Measurements from ENCODE around the gene NECTIN1.

The NECTIN1 gene

GRCh38 chr11:119730789-119731386, 1.9 kb upstream of the NECTIN1 start:
- Histone ChIP-seq H4K8ac (ENCODE audit: low read depth, low read length) (no peak overlapping the region), H2AK5ac (ENCODE audit: low read length) (no peak overlapping the region), H3K9ac (ENCODE audit: low read length) (no peak overlapping the region), H3K4me1 (ENCODE audit: control insufficient read depth in 1 of 2, insufficient read depth in 2 of 2, low read length in 2 of 2) (peaks cover 13 to 23% of the 10 kb centered on the region in 2 experiments), H3K4me3 (ENCODE audit: low read depth, low read length) (no peak overlapping the region), H4K12ac (ENCODE audit: low read depth, low read length) (no peak overlapping the region), H3K14ac (ENCODE audit: low read length) (no peak overlapping the region), H3K9me3 (ENCODE audit: insufficient read depth, low read depth, low read length) (no peaks in the 10 kb centered on the region), H2AFZ (ENCODE audit: insufficient read depth, low read length, poor library complexity) (no peak overlapping the region), H2BK12ac (ENCODE audit: low read length) (no peak overlapping the region), H3K4me2 (ENCODE audit: low read length) (no peak overlapping the region), H3K79me1 (ENCODE audit: low read length) (peaks cover 8% of the 10 kb centered on the region), H3K18ac (ENCODE audit: low read length) (no peak overlapping the region), H2BK120ac (ENCODE audit: insufficient read depth, low read length, poor library complexity) (no peak overlapping the region), H3K36me3 (ENCODE audit: control insufficient read depth in 1 of 2, insufficient read depth in 2 of 2, low read length in 2 of 2) (no peaks in the 10 kb centered on the region), H3K23ac (ENCODE audit: low read length) (no peak overlapping the region), H3K27me3 (ENCODE audit: insufficient read depth, low read length) (no peaks in the 10 kb centered on the region), H2BK5ac (ENCODE audit: low read depth, low read length, poor library complexity) (no peak overlapping the region), H3K4ac (ENCODE audit: low read depth, low read length) (no peak overlapping the region), H4K91ac (ENCODE audit: low read depth, low read length) (no peak overlapping the region), H3K79me2 (ENCODE audit: control insufficient read depth, insufficient read depth, low read length, poor library complexity) (peaks cover 11% of the 10 kb centered on the region), H3K27ac (ENCODE audit: low read depth, low read length) (no peak overlapping the region)
- DNase-seq: no peak
- no CpG with 5 or more reads among the region's 6 CpGs for WGBS (ENCODE audit: extremely low coverage, insufficient coverage, insufficient read length)

- Histone ChIP-seq H3K18ac (ENCODE audit: low read length) (no peak overlapping the region), H4K8ac (ENCODE audit: low read depth, low read length) (no peak overlapping the region), H4K91ac (ENCODE audit: low read depth, low read length) (no peak overlapping the region), H3K27me3 (ENCODE audit: insufficient read depth, low read length) (no peaks in the 10 kb centered on the region), H3K79me1 (ENCODE audit: low read length) (peaks cover 8% of the 10 kb centered on the region), H3K4me3 (ENCODE audit: low read depth, low read length) (no peak overlapping the region), H2AK5ac (ENCODE audit: low read length) (no peak overlapping the region), H2BK5ac (ENCODE audit: low read depth, low read length, poor library complexity) (no peak overlapping the region), H3K36me3 (ENCODE audit: control insufficient read depth in 1 of 2, insufficient read depth in 2 of 2, low read length in 2 of 2) (no peaks in the 10 kb centered on the region), H3K4me1 (ENCODE audit: control insufficient read depth in 1 of 2, insufficient read depth in 2 of 2, low read length in 2 of 2) (peaks cover 13 to 23% of the 10 kb centered on the region in 2 experiments), H2BK120ac (ENCODE audit: insufficient read depth, low read length, poor library complexity) (no peak overlapping the region), H4K12ac (ENCODE audit: low read depth, low read length) (no peak overlapping the region), H3K23ac (ENCODE audit: low read length) (no peak overlapping the region), H2BK12ac (ENCODE audit: low read length) (no peak overlapping the region), H3K9ac (ENCODE audit: low read length) (no peak overlapping the region), H2AFZ (ENCODE audit: insufficient read depth, low read length, poor library complexity) (peak overlapping the region; percentile 4), H3K14ac (ENCODE audit: low read length) (no peak overlapping the region), H3K4ac (ENCODE audit: low read depth, low read length) (no peak overlapping the region), H3K9me3 (ENCODE audit: insufficient read depth, low read depth, low read length) (no peaks in the 10 kb centered on the region), H3K4me2 (ENCODE audit: low read length) (peak overlapping the region; percentile 100), H3K27ac (ENCODE audit: low read depth, low read length) (no peak overlapping the region), H3K79me2 (ENCODE audit: control insufficient read depth, insufficient read depth, low read length, poor library complexity) (peaks cover 11% of the 10 kb centered on the region)
- peak in 1 of 2 donors; percentile 19 for DNase-seq
- WGBS (ENCODE audit: extremely low coverage, insufficient coverage, insufficient read length): no CpG with 5 or more reads among the region's 21 CpGs
These were observed 1.1 kb upstream of the NECTIN1 start for GRCh38 chr11:119729951-119730613.

GRCh38 chr11:119729581-119729927, 554 bp upstream of the NECTIN1 start:
- Histone ChIP-seq H2BK12ac (ENCODE audit: low read length) (no peak overlapping the region), H3K79me1 (ENCODE audit: low read length) (peaks cover 8% of the 10 kb centered on the region), H3K4me1 (ENCODE audit: control insufficient read depth in 1 of 2, insufficient read depth in 2 of 2, low read length in 2 of 2) (peaks cover 13 to 23% of the 10 kb centered on the region in 2 experiments), H3K4me2 (ENCODE audit: low read length) (peak overlapping the region; percentile 100), H2AFZ (ENCODE audit: insufficient read depth, low read length, poor library complexity) (peak overlapping the region; percentile 40), H3K23ac (ENCODE audit: low read length) (no peak overlapping the region), H4K12ac (ENCODE audit: low read depth, low read length) (no peak overlapping the region), H2BK5ac (ENCODE audit: low read depth, low read length, poor library complexity) (no peak overlapping the region), H4K8ac (ENCODE audit: low read depth, low read length) (peak overlapping the region; percentile 5), H3K4ac (ENCODE audit: low read depth, low read length) (no peak overlapping the region), H2BK120ac (ENCODE audit: insufficient read depth, low read length, poor library complexity) (no peak overlapping the region), H3K36me3 (ENCODE audit: control insufficient read depth in 1 of 2, insufficient read depth in 2 of 2, low read length in 2 of 2) (no peaks in the 10 kb centered on the region), H3K9ac (ENCODE audit: low read length) (no peak overlapping the region), H3K4me3 (ENCODE audit: low read depth, low read length) (peak overlapping the region; percentile 79), H3K14ac (ENCODE audit: low read length) (no peak overlapping the region), H2AK5ac (ENCODE audit: low read length) (no peak overlapping the region), H4K91ac (ENCODE audit: low read depth, low read length) (no peak overlapping the region), H3K27ac (ENCODE audit: low read depth, low read length) (no peak overlapping the region), H3K79me2 (ENCODE audit: control insufficient read depth, insufficient read depth, low read length, poor library complexity) (peaks cover 11% of the 10 kb centered on the region), H3K18ac (ENCODE audit: low read length) (no peak overlapping the region), H3K27me3 (ENCODE audit: insufficient read depth, low read length) (no peaks in the 10 kb centered on the region), H3K9me3 (ENCODE audit: insufficient read depth, low read depth, low read length) (no peaks in the 10 kb centered on the region)
- DNase-seq: no peak
- no CpG with 5 or more reads among the region's 21 CpGs for WGBS (ENCODE audit: extremely low coverage, insufficient coverage, insufficient read length)

GRCh38 chr11:119728211-119728626, 781 bp downstream of the NECTIN1 start:
- Histone ChIP-seq H3K4ac (ENCODE audit: low read depth, low read length) (peak overlapping the region; percentile 5), H3K27ac (ENCODE audit: low read depth, low read length) (no peak overlapping the region), H3K4me3 (ENCODE audit: low read depth, low read length) (peak overlapping the region; percentile 79), H2AK5ac (ENCODE audit: low read length) (no peak overlapping the region), H3K14ac (ENCODE audit: low read length) (no peak overlapping the region), H2BK120ac (ENCODE audit: insufficient read depth, low read length, poor library complexity) (no peak overlapping the region), H2BK12ac (ENCODE audit: low read length) (no peak overlapping the region), H3K79me1 (ENCODE audit: low read length) (peaks cover 8% of the 10 kb centered on the region), H3K23ac (ENCODE audit: low read length) (no peak overlapping the region), H3K18ac (ENCODE audit: low read length) (no peak overlapping the region), H3K79me2 (ENCODE audit: control insufficient read depth, insufficient read depth, low read length, poor library complexity) (peaks cover 11% of the 10 kb centered on the region), H2BK5ac (ENCODE audit: low read depth, low read length, poor library complexity) (no peak overlapping the region), H3K27me3 (ENCODE audit: insufficient read depth, low read length) (no peaks in the 10 kb centered on the region), H3K36me3 (ENCODE audit: control insufficient read depth in 1 of 2, insufficient read depth in 2 of 2, low read length in 2 of 2) (no peaks in the 10 kb centered on the region), H3K9ac (ENCODE audit: low read length) (peak overlapping the region; percentile 28), H3K4me2 (ENCODE audit: low read length) (peak overlapping the region; percentile 100), H4K12ac (ENCODE audit: low read depth, low read length) (no peak overlapping the region), H2AFZ (ENCODE audit: insufficient read depth, low read length, poor library complexity) (peak overlapping the region; percentile 19), H3K9me3 (ENCODE audit: insufficient read depth, low read depth, low read length) (no peaks in the 10 kb centered on the region), H4K8ac (ENCODE audit: low read depth, low read length) (no peak overlapping the region), H3K4me1 (ENCODE audit: control insufficient read depth in 1 of 2, insufficient read depth in 2 of 2, low read length in 2 of 2) (peaks cover 13 to 23% of the 10 kb centered on the region in 2 experiments), H4K91ac (ENCODE audit: low read depth, low read length) (no peak overlapping the region)
- WGBS (ENCODE audit: extremely low coverage, insufficient coverage, insufficient read length): no CpG with 5 or more reads among the region's 30 CpGs
- peak in 1 of 2 donors; percentile 8 for DNase-seq

Data from trophoblast cell (in vitro differentiated cells and primary cell).